ENCODE results near the gene ODR4. TPM values are rescaled to one million over a fixed set of nuclear protein-coding genes. Genes with fewer than 3 reads are reported as not detected.

Gene ODR4
- total and polyA plus RNA-seq, 7 donors, result 4.2 to 24.4 (median 9.0) TPM

DNA sequence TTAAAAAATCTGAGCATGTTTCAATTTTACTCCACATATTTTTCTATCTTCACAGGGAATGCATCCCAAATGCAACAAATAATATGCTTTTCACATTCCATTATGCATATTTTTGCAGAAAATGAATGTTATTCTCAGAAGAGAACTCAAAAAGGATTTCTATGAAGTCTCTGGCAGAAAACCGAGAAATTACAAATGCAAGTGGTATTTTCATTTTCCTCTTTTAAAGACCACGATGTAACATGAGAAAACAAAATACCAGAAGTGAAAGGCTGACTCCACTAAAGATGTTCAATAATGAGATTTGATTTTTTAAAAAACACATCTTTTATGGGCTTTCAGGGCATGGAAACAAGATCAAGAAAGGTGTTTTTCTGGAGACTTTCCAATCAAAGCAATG is 90.3 kb downstream of the ODR4 start:
- intact Hi-C loops (cut with DNase I), result no loop called here
- Histone ChIP-seq H3K27me3 (no peaks in the 10 kb centered on the region), H3K4me3 (no peak overlapping the region), H3K27ac (no peak overlapping the region), H3K4me1 (no peaks in the 10 kb centered on the region), H3K36me3 (no peaks in the 10 kb centered on the region), H3K9me3 (no peaks in the 10 kb centered on the region)
- TF ChIP-seq, protein P1, sequence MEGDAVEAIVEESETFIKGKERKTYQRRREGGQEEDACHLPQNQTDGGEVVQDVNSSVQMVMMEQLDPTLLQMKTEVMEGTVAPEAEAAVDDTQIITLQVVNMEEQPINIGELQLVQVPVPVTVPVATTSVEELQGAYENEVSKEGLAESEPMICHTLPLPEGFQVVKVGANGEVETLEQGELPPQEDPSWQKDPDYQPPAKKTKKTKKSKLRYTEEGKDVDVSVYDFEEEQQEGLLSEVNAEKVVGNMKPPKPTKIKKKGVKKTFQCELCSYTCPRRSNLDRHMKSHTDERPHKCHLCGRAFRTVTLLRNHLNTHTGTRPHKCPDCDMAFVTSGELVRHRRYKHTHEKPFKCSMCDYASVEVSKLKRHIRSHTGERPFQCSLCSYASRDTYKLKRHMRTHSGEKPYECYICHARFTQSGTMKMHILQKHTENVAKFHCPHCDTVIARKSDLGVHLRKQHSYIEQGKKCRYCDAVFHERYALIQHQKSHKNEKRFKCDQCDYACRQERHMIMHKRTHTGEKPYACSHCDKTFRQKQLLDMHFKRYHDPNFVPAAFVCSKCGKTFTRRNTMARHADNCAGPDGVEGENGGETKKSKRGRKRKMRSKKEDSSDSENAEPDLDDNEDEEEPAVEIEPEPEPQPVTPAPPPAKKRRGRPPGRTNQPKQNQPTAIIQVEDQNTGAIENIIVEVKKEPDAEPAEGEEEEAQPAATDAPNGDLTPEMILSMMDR (IDR thresholded peaks at IDR 0.05), result no peak
- TF ChIP-seq EP300 (IDR thresholded peaks at IDR 0.05), result no peak
- no peak for TF ChIP-seq POLR2AphosphoS5 (IDR thresholded peaks at IDR 0.05)
- no peak for TF ChIP-seq POLR2A (IDR thresholded peaks at IDR 0.05)
- WGBS, 2 donors, result 71 to 83% methylated on average over 2 of the region's 2 CpGs
- no peak for DNase-seq

Other genes starting within 250 kb of the ODR4 start
- gene PRG4, start 79.6 kb upstream of the ODR4 start, total RNA-seq, result 1 to 10 TPM in 1 of 4 donors, under 1 TPM in 2, not detected in 1; under 0.01 to 3.6 (median 0.81) TPM
- gene PRG4, start 79.6 kb upstream of the ODR4 start, polyA plus RNA-seq, result under 1 TPM; under 0.01 to 0.23 (median 0.23) TPM
- gene TPR, start 585 bp upstream of the ODR4 start, total RNA-seq, result 10 to 100 TPM; 63.2 to 80.6 (median 72.1) TPM
- gene TPR, start 585 bp upstream of the ODR4 start, polyA plus RNA-seq, result 10 to 100 TPM in 1 of 3 donors, 1 to 10 TPM in 2; 5.1 to 26.3 (median 9.6) TPM
- not detected for gene PDC, start 85.3 kb downstream of the ODR4 start, total RNA-seq
- gene PDC, start 85.3 kb downstream of the ODR4 start, polyA plus RNA-seq, result not detected

Data from sigmoid colon (tissue), 7 donors.